ENCODE measurements around the gene CITED4. TPM values are rescaled to one million over a fixed set of nuclear protein-coding genes. Genes with fewer than 3 reads are reported as not detected.

The CITED4 gene
- total and polyA plus RNA-seq, 10 of the 15 experiments (the other 5 are each of a cell fraction or from before 2014, with no cell fraction given) = 0.13 to 0.64 (median 0.26) TPM; not detected in 6

GRCh38 chr1:40849801-40850592 is 12.2 kb downstream of the CITED4 start (continued):
- TF ChIP-seq EZH2 (IDR thresholded peaks at IDR 0.05; ENCODE audit: borderline replicate concordance, control insufficient read depth, low read depth, low read length) = no peak
- TF ChIP-seq ATF7 (IDR thresholded peaks at IDR 0.05; ENCODE audit: low read depth) = no peak
- TF ChIP-seq RELB (IDR thresholded peaks at IDR 0.05; ENCODE audit: low read depth) = no peak
- TF ChIP-seq TCF7 (IDR thresholded peaks at IDR 0.05; ENCODE audit: borderline replicate concordance) = no peak
- TF ChIP-seq SRF (IDR thresholded peaks at IDR 0.05; ENCODE audit: low read depth in 2 of 2, low read length in 2 of 2) = no peak
- no peak for TF ChIP-seq ZBTB11 (CRISPR knock-in tag; IDR thresholded peaks at IDR 0.05)
- TF ChIP-seq PRDM15 (CRISPR knock-in tag; IDR thresholded peaks at IDR 0.05) = no peak
- no peak for TF ChIP-seq ZBTB33 (IDR thresholded peaks at IDR 0.05)
- no peak for TF ChIP-seq ZNF207 (IDR thresholded peaks at IDR 0.05; ENCODE audit: borderline replicate concordance)
- no peak for TF ChIP-seq KAT2A (conservative IDR thresholded peaks at IDR 0.05; ENCODE audit: control insufficient read depth, low read depth, low read length)
- no peak for TF ChIP-seq CHD4 (IDR thresholded peaks at IDR 0.05)
- TF ChIP-seq FOS (IDR thresholded peaks at IDR 0.05; ENCODE audit: borderline replicate concordance, extremely low read depth, insufficient read length) = no peak
- no peak for TF ChIP-seq ZNF687 (IDR thresholded peaks at IDR 0.05)

Measured in GM12878 (cell line).